Neutrophil (primary cell): ENCODE data around the gene STS.

Experiments used
- H3K27ac ChIP-seq: fragments of 200-600 bp; sonication (generic); 2 replicates; pipeline ENCODE4 v1.5.1; 2016; ENCODE audit warnings: mild to moderate bottlenecking, moderate library complexity
- H3K27me3 ChIP-seq: fragments of 200-600 bp; sonication (generic); 2 replicates; pipeline ENCODE4 v1.6.0; 2016; ENCODE audit warnings: mild to moderate bottlenecking
- H3K36me3 ChIP-seq: fragments of 200-600 bp; sonication (generic); 2 replicates; pipeline ENCODE4 v1.5.1; 2017
- H3K4me1 ChIP-seq, 2 experiments: fragments of 200-600 bp in 1 of 2; sonication (generic) in 1 of 2; 1 replicate in 1 of 2; 2 replicates in 1 of 2; pipeline versions ENCODE4 v1.5.1 to v1.6.1; 2013 to 2016; ENCODE audit warnings: low read depth in 1 of 2, low read length in 1 of 2, mild to moderate bottlenecking in 1 of 2, moderate library complexity in 1 of 2; ENCODE audit not compliant: control insufficient read depth in 1 of 2, insufficient read depth in 1 of 2
- H3K4me3 ChIP-seq, 2 experiments: fragments of 200-600 bp in 1 of 2; sonication (generic) in 1 of 2; 1 replicate in 1 of 2; 2 replicates in 1 of 2; pipeline ENCODE4 v1.5.1; 2013 to 2016; ENCODE audit warnings: low read depth in 1 of 2, low read length in 1 of 2, mild to moderate bottlenecking in 1 of 2, moderate library complexity in 1 of 2
- H3K9me3 ChIP-seq: fragments of 200-600 bp; sonication (generic); 2 replicates; pipeline ENCODE4 v1.5.1; 2016
- CTCF ChIP-seq: fragments of 200-600 bp; sonication (generic); IDR thresholded peaks from 2 replicates; pipeline ENCODE4 v1.5.1; 2016; ENCODE audit warnings: antibody characterized with exemption

STS gene

GRCh38 chrX:7155163-7155562 is 7.7 kb downstream of the STS start:
- TF ChIP-seq CTCF, result no peak
- H3K4me1 ChIP-seq, result no peaks in the 10 kb centered on the region

GRCh38 chrX:7156879-7157278 is 9.4 kb downstream of the STS start:
- Histone ChIP-seq H3K27me3 (no peaks in the 10 kb centered on the region), H3K4me1 (no peaks in the 10 kb centered on the region), H3K36me3 (no peaks in the 10 kb centered on the region), H3K9me3 (no peaks in the 10 kb centered on the region), H3K4me3 (no peak overlapping the region), H3K27ac (no peak overlapping the region)
- no peak for TF ChIP-seq CTCF

More at GRCh38 chrX:7155163-7155562, 7.7 kb downstream of the STS start:
- no peak overlapping the region for H3K4me3 ChIP-seq
- no peaks in the 10 kb centered on the region for H3K27me3 ChIP-seq
- no peak overlapping the region for H3K27ac ChIP-seq
- H3K9me3 ChIP-seq, result no peaks in the 10 kb centered on the region
- no peaks in the 10 kb centered on the region for H3K36me3 ChIP-seq

- Histone ChIP-seq H3K27me3 (no peaks in the 10 kb centered on the region), H3K4me3 (no peak overlapping the region), H3K4me1 (no peaks in the 10 kb centered on the region), H3K9me3 (no peaks in the 10 kb centered on the region), H3K36me3 (no peaks in the 10 kb centered on the region), H3K27ac (no peak overlapping the region)
- no peak for TF ChIP-seq CTCF
These were observed 11.0 kb downstream of the STS start for GRCh38 chrX:7158468-7158990.

GRCh38 chrX:7159149-7159861 is 11.8 kb downstream of the STS start:
- H3K4me3 ChIP-seq, result no peak overlapping the region
- no peak overlapping the region for H3K27ac ChIP-seq
- no peaks in the 10 kb centered on the region for H3K9me3 ChIP-seq
- H3K36me3 ChIP-seq, result no peaks in the 10 kb centered on the region
- TF ChIP-seq CTCF, result no peak
- no peaks in the 10 kb centered on the region for H3K4me1 ChIP-seq
- no peaks in the 10 kb centered on the region for H3K27me3 ChIP-seq

- no peaks in the 10 kb centered on the region for H3K36me3 ChIP-seq
- no peak for TF ChIP-seq CTCF
- no peak overlapping the region for H3K4me3 ChIP-seq
- no peak overlapping the region for H3K27ac ChIP-seq
- H3K27me3 ChIP-seq, result no peaks in the 10 kb centered on the region
- H3K4me1 ChIP-seq, result no peaks in the 10 kb centered on the region
- no peaks in the 10 kb centered on the region for H3K9me3 ChIP-seq
These were observed 15.7 kb downstream of the STS start for GRCh38 chrX:7163146-7163677.
